ENCODE data around the gene COL6A1. TPM values are rescaled to one million over a fixed set of nuclear protein-coding genes. Genes with fewer than 3 reads are reported as not detected.
A peak's percentile ranks its signal among the peaks of the same experiment; 100 is the strongest.
"Not testable (repeated sequence)": the region's sequence is repeated elsewhere in the genome, so short reads cannot be mapped to it uniquely, and the experiment has no call there.

The COL6A1 gene
- polyA plus RNA-seq, 3 donors from 2014 or later = 0.17 to 0.18 TPM; not detected in 1

GRCh38 chr21:46038341-46038829, 56.8 kb downstream of the COL6A1 start:
- Mint-ChIP-seq H3K36me3 (no peaks in the 10 kb centered on the region), H3K27me3 (ENCODE audit: low read depth in 3 of 3) (peaks cover 0 to 7% (median 4%) of the 10 kb centered on the region in 3 donors), H3K9me3 (no peaks in the 10 kb centered on the region), H3K4me1 (no peaks in the 10 kb centered on the region), H3K4me3 (no peak overlapping the region), H3K27ac (no peak overlapping the region)
- no peak for DNase-seq

GRCh38 chr21:46038871-46039397, 57.4 kb downstream of the COL6A1 start:
- Mint-ChIP-seq H3K27ac (no peak overlapping the region), H3K4me1 (no peaks in the 10 kb centered on the region), H3K9me3 (no peaks in the 10 kb centered on the region), H3K4me3 (no peak overlapping the region), H3K27me3 (ENCODE audit: low read depth in 3 of 3) (peaks cover 0 to 7% (median 4%) of the 10 kb centered on the region in 3 donors), H3K36me3 (no peaks in the 10 kb centered on the region)
- no peak for DNase-seq

- no peak for DNase-seq
- H3K27me3 Mint-ChIP-seq (ENCODE audit: low read depth in 3 of 3) = peaks cover 0 to 7% (median 4%) of the 10 kb centered on the region in 3 donors
Measured at GRCh38 chr21:46039891-46040660, 58.5 kb downstream of the COL6A1 start.

GRCh38 chr21:46040707-46041106, 59.1 kb downstream of the COL6A1 start:
- Mint-ChIP-seq H3K36me3 (no peaks in the 10 kb centered on the region), H3K27ac (peak overlapping the region in 2 of 6 donors; percentile 40 to 53), H3K9me3 (no peaks in the 10 kb centered on the region), H3K27me3 (ENCODE audit: low read depth in 3 of 3) (peaks cover 0 to 7% (median 4%) of the 10 kb centered on the region in 3 donors), H3K4me1 (no peaks in the 10 kb centered on the region), H3K4me3 (no peak overlapping the region)
- DNase-seq = no peak

More at GRCh38 chr21:46039891-46040660, 58.5 kb downstream of the COL6A1 start:
- H3K27ac Mint-ChIP-seq = no peak overlapping the region
- no peak overlapping the region for H3K4me3 Mint-ChIP-seq
- no peaks in the 10 kb centered on the region for H3K9me3 Mint-ChIP-seq
- no peaks in the 10 kb centered on the region for H3K36me3 Mint-ChIP-seq
- H3K4me1 Mint-ChIP-seq = no peaks in the 10 kb centered on the region

GRCh38 chr21:46041183-46041582, 59.6 kb downstream of the COL6A1 start:
- no peaks in the 10 kb centered on the region for H3K9me3 Mint-ChIP-seq

DNA sequence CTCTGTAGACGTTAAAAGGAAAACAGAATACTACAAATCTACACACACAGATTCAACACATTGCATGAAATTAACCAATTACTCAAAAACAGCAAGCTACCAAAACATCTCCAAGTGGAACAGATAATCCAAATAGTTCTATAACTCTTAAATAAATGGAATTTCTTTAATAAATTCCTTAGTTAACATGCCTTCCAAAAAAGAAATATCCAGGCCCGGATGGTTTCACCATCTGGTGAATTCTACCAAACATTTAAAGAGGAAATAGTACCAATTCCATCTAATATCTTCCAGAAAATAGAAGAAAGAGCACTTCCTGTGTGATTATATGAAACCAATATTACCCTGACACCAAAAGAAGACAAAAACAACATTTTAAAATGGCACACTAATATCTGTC, 63.6 kb downstream of the COL6A1 start:
- DNase-seq = no peak
- peaks cover 0 to 4% (median 0%) of the 10 kb centered on the region in 6 donors for H3K9me3 Mint-ChIP-seq
- H3K27ac Mint-ChIP-seq = no peak overlapping the region
- H3K4me1 Mint-ChIP-seq = peaks cover 0 to 5% of the 10 kb centered on the region in 2 donors
- peaks cover 0 to 9% (median 4%) of the 10 kb centered on the region in 3 donors for H3K27me3 Mint-ChIP-seq (ENCODE audit: low read depth in 3 of 3)
- no peak overlapping the region for H3K4me3 Mint-ChIP-seq
- no peaks in the 10 kb centered on the region for H3K36me3 Mint-ChIP-seq

More at GRCh38 chr21:46041183-46041582, 59.6 kb downstream of the COL6A1 start:
- DNase-seq = no peak
- H3K36me3 Mint-ChIP-seq = no peaks in the 10 kb centered on the region
- peaks cover 0 to under 1% of the 10 kb centered on the region in 2 donors for H3K4me1 Mint-ChIP-seq
- H3K27ac Mint-ChIP-seq = no peak overlapping the region
- no peak overlapping the region for H3K4me3 Mint-ChIP-seq
- H3K27me3 Mint-ChIP-seq (ENCODE audit: low read depth in 3 of 3) = peaks cover 0 to 7% (median 4%) of the 10 kb centered on the region in 3 donors

GRCh38 chr21:46046471-46046870, 64.9 kb downstream of the COL6A1 start:
- peaks cover 0 to 4% (median 0%) of the 10 kb centered on the region in 6 donors for H3K9me3 Mint-ChIP-seq
- peak overlapping the region in 4 of 6 donors; percentile 12 to 84 (median 70) for H3K27ac Mint-ChIP-seq
- H3K36me3 Mint-ChIP-seq = no peaks in the 10 kb centered on the region
- peak overlapping the region in 1 of 5 donors; percentile 27 for H3K4me3 Mint-ChIP-seq
- H3K4me1 Mint-ChIP-seq = peaks cover 0 to 5% of the 10 kb centered on the region in 2 donors
- peaks cover 0 to 6% (median 4%) of the 10 kb centered on the region in 3 donors for H3K27me3 Mint-ChIP-seq (ENCODE audit: low read depth in 3 of 3)
- DNase-seq = peak in 2 of 3 donors; percentile 27 to 55

DNA sequence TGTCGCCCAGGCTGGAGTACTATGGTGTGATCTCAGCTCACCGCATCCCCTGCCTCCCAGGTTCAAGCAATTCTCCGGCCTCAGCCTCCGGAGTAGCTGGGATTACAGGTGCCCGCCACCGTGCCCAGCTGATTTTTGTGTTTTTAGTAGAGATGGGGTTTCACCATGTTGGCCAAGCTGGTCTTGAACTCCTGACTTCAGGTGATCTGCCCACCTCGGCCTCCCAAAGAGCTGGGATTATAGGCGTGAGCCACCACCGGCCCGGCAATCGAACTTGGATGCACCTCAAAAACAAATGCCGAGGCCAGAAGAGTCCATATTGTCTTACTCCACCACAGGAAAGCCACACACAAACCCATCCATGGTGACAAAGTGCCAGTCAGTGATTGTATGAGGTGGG, 65.3 kb downstream of the COL6A1 start:
- not testable (repeated sequence) for H3K27ac Mint-ChIP-seq; H3K4me1 Mint-ChIP-seq; H3K36me3 Mint-ChIP-seq; H3K27me3 Mint-ChIP-seq (ENCODE audit: low read depth in 3 of 3); DNase-seq; H3K9me3 Mint-ChIP-seq; H3K4me3 Mint-ChIP-seq

GRCh38 chr21:46048926-46049889, 67.6 kb downstream of the COL6A1 start:
- no peak for DNase-seq
- no peak overlapping the region for H3K27ac Mint-ChIP-seq
- H3K9me3 Mint-ChIP-seq = peaks cover 0 to 10% (median 0%) of the 10 kb centered on the region in 6 donors
- peaks cover 3 to 16% (median 14%) of the 10 kb centered on the region in 3 donors for H3K27me3 Mint-ChIP-seq (ENCODE audit: low read depth in 3 of 3)
- H3K4me1 Mint-ChIP-seq = peaks cover 0 to 17% of the 10 kb centered on the region in 2 donors
- H3K36me3 Mint-ChIP-seq = no peaks in the 10 kb centered on the region
- H3K4me3 Mint-ChIP-seq = no peak overlapping the region

- peaks cover 0 to 10% (median 0%) of the 10 kb centered on the region in 6 donors for H3K9me3 Mint-ChIP-seq
- H3K4me3 Mint-ChIP-seq = no peak overlapping the region
- peak overlapping the region in 1 of 6 donors; percentile 60 for H3K27ac Mint-ChIP-seq
Measured at GRCh38 chr21:46049890-46050667, 68.5 kb downstream of the COL6A1 start.

GRCh38 chr21:46050668-46051378, 69.3 kb downstream of the COL6A1 start:
- Mint-ChIP-seq H3K27me3 (ENCODE audit: low read depth in 3 of 3) (peaks cover 4 to 16% (median 14%) of the 10 kb centered on the region in 3 donors), H3K27ac (peak overlapping the region in 1 of 6 donors; percentile 92), H3K4me3 (no peak overlapping the region), H3K9me3 (peaks cover 0 to 10% (median 0%) of the 10 kb centered on the region in 6 donors), H3K4me1 (peaks cover 0 to 17% of the 10 kb centered on the region in 2 donors), H3K36me3 (no peaks in the 10 kb centered on the region)
- DNase-seq = no peak

More at GRCh38 chr21:46049890-46050667, 68.5 kb downstream of the COL6A1 start:
- H3K4me1 Mint-ChIP-seq = peaks cover 0 to 17% of the 10 kb centered on the region in 2 donors
- DNase-seq = no peak
- no peaks in the 10 kb centered on the region for H3K36me3 Mint-ChIP-seq
- H3K27me3 Mint-ChIP-seq (ENCODE audit: low read depth in 3 of 3) = peaks cover 4 to 16% (median 14%) of the 10 kb centered on the region in 3 donors

GRCh38 chr21:46051379-46051770, 69.8 kb downstream of the COL6A1 start:
- DNase-seq = no peak
- H3K4me1 Mint-ChIP-seq = peaks cover 0 to 16% of the 10 kb centered on the region in 2 donors
- H3K4me3 Mint-ChIP-seq = no peak overlapping the region
- H3K27me3 Mint-ChIP-seq (ENCODE audit: low read depth in 3 of 3) = peaks cover 6 to 16% (median 14%) of the 10 kb centered on the region in 3 donors
- H3K27ac Mint-ChIP-seq = peak overlapping the region in 3 of 6 donors; percentile 41 to 92 (median 90)
- no peaks in the 10 kb centered on the region for H3K36me3 Mint-ChIP-seq
- H3K9me3 Mint-ChIP-seq = peaks cover 0 to 8% (median 0%) of the 10 kb centered on the region in 6 donors

Data from immature natural killer cell (primary cell).